Chondrocyte (in vitro differentiated cells): Measurements from ENCODE around the gene PEPD. TPM values are rescaled to one million over a fixed set of nuclear protein-coding genes. Genes with fewer than 3 reads are reported as not detected.

Experiments used
- DNase-seq: peaks from one replicate; pipeline ENCODE4 v3.0.0; 2021; ENCODE audit warnings: mixed read lengths, low spot score
- H3K27ac Mint-ChIP-seq: one replicate; pipeline ENCODE4 v1.8.0; 2021; ENCODE audit warnings: mild to moderate bottlenecking, moderate library complexity, mixed read lengths; ENCODE audit not compliant: unreplicated experiment
- H3K27me3 Mint-ChIP-seq: 2 replicates; pipeline ENCODE4 v1.8.0; 2021; ENCODE audit warnings: low read depth, mixed read lengths
- H3K36me3 Mint-ChIP-seq: 2 replicates; pipeline ENCODE4 v1.8.0; 2021; ENCODE audit warnings: low read depth, mixed read lengths
- H3K4me1 Mint-ChIP-seq: 2 replicates; pipeline ENCODE4 v1.8.0; 2021; ENCODE audit warnings: low read depth, mild to moderate bottlenecking, mixed read lengths
- H3K4me3 Mint-ChIP-seq: one replicate; pipeline ENCODE4 v1.8.0; 2021; ENCODE audit warnings: mild to moderate bottlenecking, moderate library complexity, mixed read lengths; ENCODE audit not compliant: unreplicated experiment
- H3K9me3 Mint-ChIP-seq: 2 replicates; pipeline ENCODE4 v1.8.0; 2021; ENCODE audit warnings: low read depth, mixed read lengths
- total RNA-seq: library from RNA; stranded (reverse); gene quantifications from 3 replicates; pipeline ENCODE4 v1.2.1, GENCODE V29; 2021
- TF ChIP-seq, protein P1 (sequence below): fragments of 200-600 bp; sonication (generic); IDR thresholded peaks from 2 replicates; pipeline ENCODE4 v1.5.0; 2021; ENCODE audit warnings: antibody characterized with exemption, mild to moderate bottlenecking, moderate library complexity

Gene PEPD
- total RNA-seq, 1 donor from 2014 or later, result 55.6 TPM

DNA sequence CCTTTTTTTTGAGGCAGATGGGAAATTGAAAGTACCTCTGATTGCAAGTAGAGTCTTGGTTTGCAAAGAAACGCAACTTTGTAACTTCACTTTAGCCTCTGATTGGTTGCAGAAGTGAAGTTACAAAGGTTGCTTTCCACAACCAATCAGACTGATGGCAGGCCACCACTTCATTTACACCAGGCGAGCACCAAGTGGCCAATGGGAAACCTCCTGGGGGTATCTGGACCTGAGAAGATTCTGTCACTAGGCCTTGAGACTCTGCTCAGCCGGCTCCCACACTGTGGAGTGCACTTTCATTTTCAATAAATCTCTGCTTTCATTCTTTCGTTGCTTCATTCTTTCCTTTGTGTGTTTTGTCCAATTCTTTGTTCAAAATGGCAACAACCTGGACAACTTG, 19.1 kb downstream of the PEPD start:
- no peaks in the 10 kb centered on the region for H3K4me1 Mint-ChIP-seq
- no peak for DNase-seq
- no peak overlapping the region for H3K4me3 Mint-ChIP-seq
- H3K27me3 Mint-ChIP-seq, result no peaks in the 10 kb centered on the region
- H3K27ac Mint-ChIP-seq, result no peak overlapping the region
- TF ChIP-seq, protein P1, sequence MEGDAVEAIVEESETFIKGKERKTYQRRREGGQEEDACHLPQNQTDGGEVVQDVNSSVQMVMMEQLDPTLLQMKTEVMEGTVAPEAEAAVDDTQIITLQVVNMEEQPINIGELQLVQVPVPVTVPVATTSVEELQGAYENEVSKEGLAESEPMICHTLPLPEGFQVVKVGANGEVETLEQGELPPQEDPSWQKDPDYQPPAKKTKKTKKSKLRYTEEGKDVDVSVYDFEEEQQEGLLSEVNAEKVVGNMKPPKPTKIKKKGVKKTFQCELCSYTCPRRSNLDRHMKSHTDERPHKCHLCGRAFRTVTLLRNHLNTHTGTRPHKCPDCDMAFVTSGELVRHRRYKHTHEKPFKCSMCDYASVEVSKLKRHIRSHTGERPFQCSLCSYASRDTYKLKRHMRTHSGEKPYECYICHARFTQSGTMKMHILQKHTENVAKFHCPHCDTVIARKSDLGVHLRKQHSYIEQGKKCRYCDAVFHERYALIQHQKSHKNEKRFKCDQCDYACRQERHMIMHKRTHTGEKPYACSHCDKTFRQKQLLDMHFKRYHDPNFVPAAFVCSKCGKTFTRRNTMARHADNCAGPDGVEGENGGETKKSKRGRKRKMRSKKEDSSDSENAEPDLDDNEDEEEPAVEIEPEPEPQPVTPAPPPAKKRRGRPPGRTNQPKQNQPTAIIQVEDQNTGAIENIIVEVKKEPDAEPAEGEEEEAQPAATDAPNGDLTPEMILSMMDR, result no peak
- peaks cover 3% of the 10 kb centered on the region for H3K36me3 Mint-ChIP-seq
- H3K9me3 Mint-ChIP-seq, result no peaks in the 10 kb centered on the region

DNA sequence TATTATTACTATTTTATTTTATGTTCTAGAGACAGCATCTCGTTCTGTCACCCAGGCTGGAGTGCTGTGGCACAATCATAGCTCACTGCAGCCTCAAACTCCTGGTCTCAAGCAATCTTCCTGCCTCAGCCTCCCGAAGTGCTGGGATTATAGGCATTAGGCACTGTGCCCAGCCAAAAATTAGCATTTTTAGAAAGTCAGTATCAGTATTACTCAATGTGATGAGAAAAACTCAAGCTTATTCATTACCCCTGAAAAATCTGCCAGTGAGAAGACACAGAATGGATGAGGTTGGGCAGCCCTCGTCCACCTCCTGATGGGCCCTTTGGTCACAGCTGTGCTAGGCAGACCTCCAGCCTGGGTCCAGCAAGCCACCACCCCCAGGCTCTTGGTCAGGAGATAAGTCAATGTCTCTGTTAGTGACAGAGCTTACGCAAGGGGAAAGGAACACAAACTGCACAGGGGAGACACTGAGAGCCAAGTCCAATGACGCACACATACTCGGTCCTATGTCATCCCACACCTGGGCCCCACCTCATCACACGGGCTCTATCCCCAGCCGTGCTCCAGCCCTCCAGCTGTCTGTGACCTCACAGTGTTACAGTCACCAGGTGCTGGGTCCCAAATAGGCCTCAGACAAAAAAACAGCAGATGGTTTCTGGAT, 19.8 kb downstream of the PEPD start:
- Mint-ChIP-seq H3K27ac (no peak overlapping the region), H3K4me3 (no peak overlapping the region), H3K4me1 (no peaks in the 10 kb centered on the region), H3K9me3 (no peaks in the 10 kb centered on the region), H3K27me3 (no peaks in the 10 kb centered on the region), H3K36me3 (peaks cover 3% of the 10 kb centered on the region)
- TF ChIP-seq, protein P1, result no peak
- DNase-seq, result peak; percentile 73

DNA sequence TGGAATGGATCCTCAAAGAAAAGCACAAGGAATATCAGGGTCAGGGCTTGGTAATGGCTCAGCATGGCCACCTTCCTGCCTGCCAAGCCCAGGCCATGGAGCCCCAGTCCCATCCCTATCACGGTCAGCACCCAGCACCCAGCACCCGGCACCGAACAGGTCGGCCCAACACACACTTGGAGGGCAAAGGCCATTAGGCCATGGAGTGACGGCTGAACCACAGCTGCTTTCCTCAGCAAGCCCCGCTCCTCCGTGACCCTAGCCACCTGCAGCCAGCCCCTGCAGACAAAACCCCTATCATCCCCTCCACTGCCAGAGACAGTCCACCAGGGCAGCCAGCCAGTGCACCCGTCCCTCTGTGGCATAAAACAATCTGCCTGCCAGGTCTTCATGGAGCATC, 20.6 kb downstream of the PEPD start:
- peaks cover 5% of the 10 kb centered on the region for H3K36me3 Mint-ChIP-seq

DNA sequence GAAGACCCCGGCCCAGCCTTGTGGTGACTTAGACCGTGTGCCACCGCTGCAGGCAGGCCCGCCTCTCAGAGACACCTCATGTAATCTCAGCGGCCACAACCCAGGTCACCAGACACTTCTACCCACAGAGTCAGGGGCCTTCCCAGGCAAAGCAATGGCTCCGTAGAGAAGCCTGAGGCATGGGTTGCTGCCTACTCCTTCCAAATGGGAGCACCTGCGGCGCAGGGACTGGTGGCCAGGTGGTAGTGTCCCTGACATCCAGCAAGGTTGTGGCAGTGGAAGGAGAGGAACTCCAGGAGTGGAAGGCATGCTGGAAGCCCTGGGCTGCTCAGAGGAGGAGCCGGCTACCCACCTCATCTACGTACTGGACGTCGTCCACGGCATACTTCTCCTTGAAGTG, 21.0 kb downstream of the PEPD start:
- DNase-seq, result peak; percentile 51
- Mint-ChIP-seq H3K4me3 (no peak overlapping the region), H3K4me1 (no peaks in the 10 kb centered on the region), H3K36me3 (peaks cover 6% of the 10 kb centered on the region), H3K9me3 (no peaks in the 10 kb centered on the region), H3K27me3 (no peaks in the 10 kb centered on the region), H3K27ac (no peak overlapping the region)
- TF ChIP-seq, protein P1, result no peak

More for the DNA sequence above, 20.6 kb downstream of the PEPD start:
- peak; percentile 83 for DNase-seq
- Mint-ChIP-seq H3K4me3 (no peak overlapping the region), H3K27ac (no peak overlapping the region), H3K27me3 (no peaks in the 10 kb centered on the region), H3K9me3 (no peaks in the 10 kb centered on the region), H3K4me1 (no peaks in the 10 kb centered on the region)
- TF ChIP-seq, protein P1, result no peak

DNA sequence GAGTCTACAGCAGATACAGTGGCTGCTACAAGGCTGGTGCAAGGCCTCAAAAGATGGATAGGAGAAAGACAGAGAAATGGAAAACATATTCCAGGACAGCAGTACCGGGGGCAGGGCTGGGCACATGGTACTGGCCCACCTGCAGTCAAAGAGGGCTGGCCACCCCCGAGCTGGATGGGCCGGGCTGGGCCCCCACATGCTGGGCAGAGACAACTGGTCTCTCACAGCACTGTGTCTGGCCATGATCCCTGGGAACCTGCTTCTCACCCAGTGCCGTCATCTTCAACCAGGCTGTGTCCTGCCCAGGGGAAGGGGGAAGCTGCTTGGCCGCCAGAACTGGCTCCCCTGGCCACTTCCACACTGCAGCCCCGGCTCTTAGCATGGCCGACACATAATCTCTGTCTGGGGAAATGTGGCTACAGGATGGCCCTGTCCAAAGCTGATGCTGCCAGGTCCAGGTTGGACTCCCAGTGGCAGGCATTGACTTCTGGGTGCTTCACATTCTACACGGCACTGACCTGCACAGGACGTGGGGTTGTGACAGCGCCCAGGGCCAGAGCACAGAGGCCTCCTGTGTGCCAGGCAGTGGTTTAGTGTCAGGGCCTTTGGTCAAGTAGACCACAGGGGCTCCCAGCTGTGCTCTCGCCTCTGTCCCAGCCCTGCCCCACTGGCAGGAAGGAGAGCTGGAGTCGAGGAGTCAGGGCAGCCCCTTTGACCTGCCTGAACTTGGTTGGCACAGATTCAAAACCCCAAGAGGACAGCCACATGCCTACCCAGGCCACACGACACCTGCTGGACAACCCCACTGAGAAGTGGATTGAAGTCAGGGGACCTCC, 21.7 kb downstream of the PEPD start:
- Mint-ChIP-seq H3K27ac (no peak overlapping the region), H3K36me3 (peaks cover 6% of the 10 kb centered on the region), H3K27me3 (no peaks in the 10 kb centered on the region)

More for the DNA sequence above, 21.7 kb downstream of the PEPD start:
- DNase-seq, result peak; percentile 75
- H3K4me1 Mint-ChIP-seq, result no peaks in the 10 kb centered on the region
- no peak overlapping the region for H3K4me3 Mint-ChIP-seq
- H3K9me3 Mint-ChIP-seq, result no peaks in the 10 kb centered on the region
- TF ChIP-seq, protein P1, result no peak
